HL-60 (cell line): ENCODE data around the gene SLC26A8.

Experiments
- DNase-seq, 2 experiments: peaks; one replicate each; pipeline ENCODE4 v3.0.0-alpha.2; 2010 to 2020; ENCODE audit warnings: low read depth in 1 of 2, low spot score in 1 of 2
- H3K27ac ChIP-seq: fragments of 250-450 bp; sonication (Bioruptor Pico); replicated peaks from 2 replicates; pipeline ENCODE4 v1.5.1; 2020; ENCODE audit warnings: mild to moderate bottlenecking, moderate library complexity
- H3K27me3 ChIP-seq: fragments of 250-450 bp; sonication (Bioruptor Pico); 2 replicates; pipeline ENCODE4 v1.5.1; 2021; ENCODE audit warnings: mild to moderate bottlenecking, moderate library complexity; ENCODE audit not compliant: insufficient read depth, poor library complexity, severe bottlenecking
- H3K4me3 ChIP-seq: replicated peaks from 2 replicates; pipeline ENCODE4 v1.5.1; 2011; ENCODE audit warnings: mild to moderate bottlenecking, control low read depth, low read length; ENCODE audit not compliant: insufficient read depth
- CTCF ChIP-seq: IDR thresholded peaks from one replicate; pipeline ENCODE4 v1.5.1; 2011; ENCODE audit warnings: low read length, control low read depth, inconsistent platforms; ENCODE audit not compliant: insufficient read depth
- GABPA ChIP-seq: IDR thresholded peaks from 2 replicates; pipeline ENCODE4 v1.6.1; 2012; ENCODE audit warnings: low read depth
- POLR2AphosphoS5 ChIP-seq: IDR thresholded peaks from 2 replicates; pipeline ENCODE4 v1.6.1; 2012; ENCODE audit warnings: low read depth
- REST ChIP-seq: IDR thresholded peaks from 2 replicates; pipeline ENCODE4 v1.6.1; 2012; ENCODE audit warnings: low read depth; ENCODE audit not compliant: insufficient replicate concordance
- SPI1 ChIP-seq: IDR thresholded peaks from 2 replicates; pipeline ENCODE4 v1.6.1; 2012; ENCODE audit warnings: low read depth, mild to moderate bottlenecking, borderline replicate concordance

SLC26A8 gene

GRCh38 chr6:36068586-36068985 lies 44.1 kb upstream of the SLC26A8 start:
- Histone ChIP-seq H3K27ac (no peak overlapping the region), H3K27me3 (no peaks in the 10 kb centered on the region), H3K4me3 (no peak overlapping the region)
- DNase-seq: no peak
- no peak for TF ChIP-seq CTCF
- TF ChIP-seq REST: peak; percentile 75

GRCh38 chr6:36068012-36068392 lies 43.6 kb upstream of the SLC26A8 start:
- no peak for TF ChIP-seq POLR2AphosphoS5
- TF ChIP-seq CTCF: no peak
- TF ChIP-seq REST: no peak
- TF ChIP-seq GABPA: no peak
- TF ChIP-seq SPI1: no peak
- DNase-seq: no peak
- Histone ChIP-seq H3K4me3 (no peak overlapping the region), H3K27ac (no peak overlapping the region), H3K27me3 (no peaks in the 10 kb centered on the region)

GRCh38 chr6:36067374-36068011 lies 43.1 kb upstream of the SLC26A8 start:
- Histone ChIP-seq H3K4me3 (no peak overlapping the region), H3K27ac (no peak overlapping the region), H3K27me3 (no peaks in the 10 kb centered on the region)
- TF ChIP-seq SPI1: no peak
- no peak for TF ChIP-seq CTCF
- TF ChIP-seq POLR2AphosphoS5: no peak
- DNase-seq: no peak

- TF ChIP-seq GABPA: no peak
- no peak for TF ChIP-seq POLR2AphosphoS5
- no peak for TF ChIP-seq SPI1
- no peak for TF ChIP-seq CTCF
- no peak for TF ChIP-seq REST
- Histone ChIP-seq H3K27ac (no peak overlapping the region), H3K27me3 (no peaks in the 10 kb centered on the region), H3K4me3 (no peak overlapping the region)
- no peak for DNase-seq
These were observed 42.4 kb upstream of the SLC26A8 start for GRCh38 chr6:36066817-36067216.
